ENCODE measurements around the gene COL6A3. TPM values are rescaled to one million over a fixed set of nuclear protein-coding genes. Genes with fewer than 3 reads are reported as not detected.
"Not testable (repeated sequence)": the region's sequence is repeated elsewhere in the genome, so short reads cannot be mapped to it uniquely, and the experiment has no call there.

The COL6A3 gene
- total RNA-seq, 1 donor: 0.52 TPM

GRCh38 chr2:237315829-237316225, 98.1 kb downstream of the COL6A3 start:
- no peaks in the 10 kb centered on the region for H3K4me1 ChIP-seq (ENCODE audit: insufficient read depth, low read length)
- H3K9me3 ChIP-seq (ENCODE audit: low read depth, low read length): no peaks in the 10 kb centered on the region
- no peaks in the 10 kb centered on the region for H3K27me3 ChIP-seq (ENCODE audit: insufficient read depth, low read length)
- no peak overlapping the region for H3K4me3 ChIP-seq (ENCODE audit: low read length)

GRCh38 chr2:237315170-237315828, 98.7 kb downstream of the COL6A3 start:
- H3K9me3 ChIP-seq (ENCODE audit: low read depth, low read length): no peaks in the 10 kb centered on the region
- no peak overlapping the region for H3K4me3 ChIP-seq (ENCODE audit: low read length)
- H3K4me1 ChIP-seq (ENCODE audit: insufficient read depth, low read length): no peaks in the 10 kb centered on the region
- H3K27me3 ChIP-seq (ENCODE audit: insufficient read depth, low read length): no peaks in the 10 kb centered on the region

- Histone ChIP-seq H3K4me3 (ENCODE audit: low read length) (no peak overlapping the region), H3K27me3 (ENCODE audit: insufficient read depth, low read length) (no peaks in the 10 kb centered on the region), H3K9me3 (ENCODE audit: low read depth, low read length) (no peaks in the 10 kb centered on the region), H3K4me1 (ENCODE audit: insufficient read depth, low read length) (no peaks in the 10 kb centered on the region)
Observed at GRCh38 chr2:237314681-237315080, 99.3 kb downstream of the COL6A3 start.

- no peak overlapping the region for H3K4me3 ChIP-seq (ENCODE audit: low read length)
- no peaks in the 10 kb centered on the region for H3K4me1 ChIP-seq (ENCODE audit: insufficient read depth, low read length)
- H3K9me3 ChIP-seq (ENCODE audit: low read depth, low read length): no peaks in the 10 kb centered on the region
- no peaks in the 10 kb centered on the region for H3K27me3 ChIP-seq (ENCODE audit: insufficient read depth, low read length)
Observed at GRCh38 chr2:237314198-237314597, 99.8 kb downstream of the COL6A3 start.

DNA sequence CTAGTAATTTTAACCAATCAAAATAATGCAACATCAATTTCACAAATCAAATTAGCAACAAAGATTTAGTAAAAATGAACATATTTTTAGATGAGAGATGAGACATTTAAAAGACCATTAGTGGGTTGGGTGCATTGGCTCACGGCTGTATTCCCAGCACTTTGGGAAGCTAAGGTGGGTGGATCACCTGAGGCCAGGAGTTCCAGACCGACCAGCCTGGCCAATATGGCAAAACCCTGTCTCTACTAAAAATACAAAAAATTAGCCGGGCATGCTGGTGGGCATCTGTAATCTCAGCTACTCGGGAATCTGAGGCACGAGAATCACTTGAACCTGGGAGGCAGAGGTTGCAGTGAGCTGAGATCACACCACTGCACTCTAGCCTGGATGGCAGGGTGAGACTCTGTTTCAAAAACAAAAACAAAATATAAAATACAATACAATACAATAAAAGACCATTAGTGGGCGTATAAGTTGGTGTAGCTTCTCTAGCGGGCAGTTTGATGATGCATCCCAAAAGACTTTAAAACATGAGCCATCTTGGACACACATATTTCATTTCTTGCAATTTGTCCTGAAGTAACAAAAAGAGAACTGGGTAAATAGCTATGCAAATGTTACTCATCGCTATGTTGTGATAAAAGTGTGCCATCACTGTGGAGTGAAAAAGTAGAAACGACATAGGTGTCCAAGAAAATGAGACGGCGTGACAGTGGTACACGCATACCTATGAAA, 101.8 kb downstream of the COL6A3 start:
- no peaks in the 10 kb centered on the region for H3K4me1 ChIP-seq (ENCODE audit: insufficient read depth, low read length)
- no peaks in the 10 kb centered on the region for H3K9me3 ChIP-seq (ENCODE audit: low read depth, low read length)
- H3K27me3 ChIP-seq (ENCODE audit: insufficient read depth, low read length): no peaks in the 10 kb centered on the region
- H3K4me3 ChIP-seq (ENCODE audit: low read length): no peak overlapping the region

- H3K27me3 ChIP-seq (ENCODE audit: insufficient read depth, low read length): no peaks in the 10 kb centered on the region
- H3K4me1 ChIP-seq (ENCODE audit: insufficient read depth, low read length): no peaks in the 10 kb centered on the region
- no peaks in the 10 kb centered on the region for H3K9me3 ChIP-seq (ENCODE audit: low read depth, low read length)
Observed at GRCh38 chr2:237310515-237311114, 103.3 kb downstream of the COL6A3 start.

DNA sequence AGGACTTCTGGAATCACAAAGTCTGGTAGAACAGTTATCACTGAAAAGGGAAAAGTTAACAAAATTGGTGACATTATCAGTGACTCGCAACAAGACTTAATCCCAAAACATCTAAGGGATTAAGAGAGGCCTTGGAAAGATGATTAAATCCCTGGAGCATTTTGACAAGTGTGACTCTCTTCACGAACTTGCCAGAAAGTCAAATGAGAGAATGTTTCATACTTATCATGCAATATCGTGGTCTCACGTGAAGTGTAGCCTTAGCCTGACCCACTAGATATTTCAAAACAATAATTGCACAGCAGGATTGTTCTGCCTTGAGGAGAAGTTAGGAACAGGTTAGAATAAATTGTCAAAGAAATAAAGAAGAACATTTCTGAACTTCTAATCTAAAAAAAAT, 104.5 kb downstream of the COL6A3 start:
- no peaks in the 10 kb centered on the region for H3K27me3 ChIP-seq (ENCODE audit: insufficient read depth, low read length)
- no peaks in the 10 kb centered on the region for H3K9me3 ChIP-seq (ENCODE audit: low read depth, low read length)
- H3K4me3 ChIP-seq (ENCODE audit: low read length): no peak overlapping the region
- H3K4me1 ChIP-seq (ENCODE audit: insufficient read depth, low read length): no peaks in the 10 kb centered on the region

More at GRCh38 chr2:237310515-237311114, 103.3 kb downstream of the COL6A3 start:
- no peak overlapping the region for H3K4me3 ChIP-seq (ENCODE audit: low read length)

DNA sequence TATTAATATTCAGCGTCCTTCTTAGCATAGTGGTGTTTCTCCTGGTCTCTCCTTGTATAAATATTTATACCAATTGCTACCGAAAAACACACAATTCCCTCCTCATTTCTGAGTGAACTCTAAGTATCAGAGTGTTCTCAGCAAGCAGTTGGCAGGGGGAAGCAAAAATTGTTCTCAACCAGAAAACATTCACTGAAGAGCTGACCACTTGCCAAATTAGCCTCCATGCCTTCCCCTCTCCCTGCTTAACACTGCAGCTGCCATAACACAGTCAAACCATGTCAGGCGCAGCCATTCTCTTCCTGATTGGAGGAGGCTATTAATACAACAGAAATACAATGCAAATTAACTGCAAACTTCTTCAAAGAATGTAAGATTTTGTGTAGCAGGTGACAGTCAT, 105.0 kb downstream of the COL6A3 start:
- Histone ChIP-seq H3K9me3 (ENCODE audit: low read depth, low read length) (no peaks in the 10 kb centered on the region), H3K4me1 (ENCODE audit: insufficient read depth, low read length) (no peaks in the 10 kb centered on the region), H3K27me3 (ENCODE audit: insufficient read depth, low read length) (no peaks in the 10 kb centered on the region), H3K4me3 (ENCODE audit: low read length) (no peak overlapping the region)

DNA sequence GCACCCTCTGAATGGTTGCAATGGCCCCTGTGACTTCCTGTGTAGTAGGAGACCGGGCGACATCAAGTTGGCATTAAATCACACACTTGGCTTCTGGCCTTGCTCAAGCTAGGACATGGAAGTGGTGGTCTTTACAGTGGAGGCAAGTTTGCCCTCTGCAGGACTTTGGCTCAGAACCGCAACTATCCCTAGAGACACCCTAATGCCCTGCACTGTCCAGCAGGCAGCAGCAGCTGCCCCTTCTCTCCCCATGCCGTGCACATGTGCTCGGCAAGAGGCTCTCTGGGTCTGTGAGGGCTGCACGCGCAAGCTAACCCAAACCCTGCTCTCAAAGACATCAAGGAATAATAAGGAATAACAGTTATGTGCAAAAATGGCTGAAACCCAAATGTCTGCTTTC, 106.5 kb downstream of the COL6A3 start:
- H3K9me3 ChIP-seq (ENCODE audit: low read depth, low read length): no peaks in the 10 kb centered on the region
- no peak overlapping the region for H3K4me3 ChIP-seq (ENCODE audit: low read length)
- H3K4me1 ChIP-seq (ENCODE audit: insufficient read depth, low read length): no peaks in the 10 kb centered on the region
- no peaks in the 10 kb centered on the region for H3K27me3 ChIP-seq (ENCODE audit: insufficient read depth, low read length)

DNA sequence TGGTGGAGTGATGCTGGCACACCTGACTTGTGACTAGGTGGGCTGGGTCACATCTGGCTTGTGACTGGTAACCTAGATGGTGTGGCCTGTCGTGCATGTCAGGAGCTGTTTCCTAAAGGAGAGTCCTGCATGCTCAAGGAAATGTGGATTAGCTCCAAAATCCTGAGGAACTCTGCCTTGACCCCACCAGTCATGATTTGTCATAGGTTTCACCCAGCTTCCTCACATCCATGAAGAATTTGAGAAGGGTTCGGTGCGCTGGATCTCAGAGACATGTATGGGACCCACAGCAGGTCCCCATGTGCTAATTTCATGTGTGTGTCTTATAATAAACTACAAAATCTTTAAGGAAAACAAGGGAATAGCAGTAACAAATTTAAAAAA, 107.2 kb downstream of the COL6A3 start:
- Histone ChIP-seq H3K27me3 (ENCODE audit: insufficient read depth, low read length) (no peaks in the 10 kb centered on the region), H3K4me3 (ENCODE audit: low read length) (no peak overlapping the region), H3K9me3 (ENCODE audit: low read depth, low read length) (no peaks in the 10 kb centered on the region), H3K4me1 (ENCODE audit: insufficient read depth, low read length) (no peaks in the 10 kb centered on the region)

GRCh38 chr2:237306083-237306786, 107.7 kb downstream of the COL6A3 start:
- Histone ChIP-seq H3K27me3 (ENCODE audit: insufficient read depth, low read length) (no peaks in the 10 kb centered on the region), H3K9me3 (ENCODE audit: low read depth, low read length) (no peaks in the 10 kb centered on the region)

DNA sequence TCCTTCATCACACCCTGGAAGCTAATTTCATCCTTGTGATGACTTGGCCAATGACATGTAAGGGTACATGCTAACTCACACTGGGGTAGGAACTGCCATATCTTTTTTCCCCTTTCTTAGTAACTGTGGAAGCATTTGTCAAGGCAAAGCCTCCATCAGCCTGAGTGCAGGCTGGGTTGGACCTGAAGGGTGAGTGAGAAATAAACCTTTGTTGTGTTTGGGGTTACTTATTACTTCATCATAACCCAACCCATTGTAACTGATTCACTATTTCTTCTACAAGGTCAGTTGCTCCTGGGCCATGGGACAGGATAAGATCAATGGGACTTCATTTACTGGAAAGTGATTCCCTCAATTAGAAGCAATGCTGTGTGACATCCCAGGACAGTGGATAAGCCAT, 108.4 kb downstream of the COL6A3 start:
- no peaks in the 10 kb centered on the region for H3K27me3 ChIP-seq (ENCODE audit: insufficient read depth, low read length)
- no peaks in the 10 kb centered on the region for H3K9me3 ChIP-seq (ENCODE audit: low read depth, low read length)
- H3K4me3 ChIP-seq (ENCODE audit: low read length): no peak overlapping the region
- no peaks in the 10 kb centered on the region for H3K4me1 ChIP-seq (ENCODE audit: insufficient read depth, low read length)

More at GRCh38 chr2:237306083-237306786, 107.7 kb downstream of the COL6A3 start:
- no peak overlapping the region for H3K4me3 ChIP-seq (ENCODE audit: low read length)
- H3K4me1 ChIP-seq (ENCODE audit: insufficient read depth, low read length): no peaks in the 10 kb centered on the region

- Histone ChIP-seq H3K4me3 (ENCODE audit: low read length) (no peak overlapping the region), H3K4me1 (ENCODE audit: insufficient read depth, low read length) (no peaks in the 10 kb centered on the region), H3K27me3 (ENCODE audit: insufficient read depth, low read length) (no peaks in the 10 kb centered on the region), H3K9me3 (ENCODE audit: low read depth, low read length) (no peaks in the 10 kb centered on the region)
Observed at GRCh38 chr2:237304763-237305514, 109.0 kb downstream of the COL6A3 start.

DNA sequence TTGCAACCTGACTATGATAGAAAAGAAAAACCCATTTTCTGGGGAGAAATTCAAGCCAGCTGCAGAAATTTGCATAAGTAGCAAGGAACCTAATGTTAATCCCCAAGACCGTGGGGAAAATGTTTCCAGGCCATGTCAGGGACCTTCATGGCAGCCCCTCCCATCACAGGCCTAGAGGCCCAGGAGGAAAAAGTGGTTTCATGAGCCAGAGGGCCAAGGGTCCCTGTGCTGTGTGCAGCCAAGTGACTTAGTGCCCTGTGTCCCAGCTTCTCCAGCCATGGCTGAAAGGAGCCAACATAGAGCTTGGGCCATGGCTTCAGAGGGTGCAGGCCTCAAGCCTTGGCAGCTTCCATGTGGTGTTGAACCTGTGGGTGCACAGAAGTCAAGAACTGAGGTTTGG, 110.7 kb downstream of the COL6A3 start:
- not testable (repeated sequence) for H3K9me3 ChIP-seq (ENCODE audit: low read depth, low read length); H3K4me3 ChIP-seq (ENCODE audit: low read length)

DNA sequence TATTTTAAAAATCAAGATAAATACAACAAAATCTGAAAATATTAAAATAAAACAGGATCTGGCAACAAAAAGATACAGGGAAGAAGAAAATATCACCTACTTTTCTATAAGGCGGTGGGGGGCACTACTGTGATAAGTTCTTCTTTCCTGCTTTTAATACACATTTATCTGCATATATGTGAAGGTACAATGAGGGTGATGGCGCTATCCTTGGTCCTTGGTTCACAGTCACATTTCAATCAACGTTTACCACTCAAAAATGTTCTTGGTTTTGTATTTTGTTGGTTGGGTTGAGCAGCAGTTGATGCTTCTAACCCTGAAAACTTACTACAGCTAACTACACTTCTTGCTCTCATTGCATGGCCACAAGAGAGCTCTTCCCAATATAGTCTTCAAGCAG, 112.4 kb downstream of the COL6A3 start:
- H3K4me3 ChIP-seq (ENCODE audit: low read length): no peak overlapping the region
- H3K4me1 ChIP-seq (ENCODE audit: insufficient read depth, low read length): no peaks in the 10 kb centered on the region
- H3K27me3 ChIP-seq (ENCODE audit: insufficient read depth, low read length): no peaks in the 10 kb centered on the region
- no peaks in the 10 kb centered on the region for H3K9me3 ChIP-seq (ENCODE audit: low read depth, low read length)

More for the DNA sequence above, 110.7 kb downstream of the COL6A3 start:
- not testable (repeated sequence) for H3K27me3 ChIP-seq (ENCODE audit: insufficient read depth, low read length); H3K4me1 ChIP-seq (ENCODE audit: insufficient read depth, low read length)

All from mononuclear cell (primary cell).